Body of pancreas (tissue), 4 donors: ENCODE results near the gene CHRD.

Experiments
- CTCF ChIP-seq, 7 experiments: fragments of 450-650 bp in 4 of 7; fragments of 200-600 bp in 3 of 7; sonication (generic) in 3 of 7; IDR thresholded peaks; one replicate each; pipeline ENCODE4 v1.5.1; 2016 to 2019; ENCODE audit warnings: antibody characterized with exemption in 7 of 7
- POLR2A ChIP-seq, 3 donors: fragments of 450-650 bp; IDR thresholded peaks; one replicate each; pipeline ENCODE4 v1.6.1; 2016; ENCODE audit warnings: antibody characterized with exemption in 3 of 3, mild to moderate bottlenecking in 2 of 3

DNA sequence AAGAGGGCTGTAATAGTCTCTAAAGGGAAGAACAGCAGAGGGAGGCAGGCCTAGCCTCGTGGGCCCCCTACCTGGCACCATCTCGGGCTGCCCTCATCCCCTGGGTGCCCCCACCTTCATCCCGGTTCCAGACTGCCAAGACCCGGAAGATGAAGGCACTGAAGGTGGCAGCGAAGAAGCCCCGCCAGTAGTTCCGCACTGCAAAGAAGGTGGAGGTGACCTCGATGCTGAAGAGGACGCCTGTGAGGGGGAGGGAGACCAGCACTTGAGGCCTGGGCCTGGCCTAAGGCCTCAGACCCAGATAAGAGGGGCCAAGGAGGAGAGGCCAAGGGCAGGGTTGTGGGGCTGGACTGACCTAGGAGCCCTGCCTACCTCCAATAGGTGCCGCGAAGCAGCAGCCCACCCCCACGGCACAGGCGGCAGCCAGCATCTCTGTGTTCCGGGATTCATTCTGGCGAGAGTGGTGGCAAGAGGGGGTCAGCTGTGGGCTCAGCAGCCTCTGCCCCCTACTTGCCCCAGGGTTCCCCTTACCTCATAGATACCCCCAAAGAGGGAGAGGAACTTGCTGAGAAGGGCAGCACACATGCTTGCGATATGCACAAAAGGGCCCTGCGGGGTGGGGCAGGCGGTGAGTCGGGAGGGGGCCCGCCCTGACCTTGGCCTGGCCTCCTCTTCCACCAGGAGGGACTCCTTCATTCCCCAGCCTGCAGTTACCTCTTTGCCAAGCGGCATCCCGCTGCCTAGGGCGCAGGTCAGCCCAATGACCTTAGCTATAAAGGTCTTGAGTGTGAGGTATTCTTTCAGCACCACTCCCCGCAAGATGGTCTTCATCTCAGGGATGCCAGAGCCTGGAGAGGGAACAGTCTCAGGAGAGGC is 22.4 kb upstream of the CHRD start:
- TF ChIP-seq CTCF (IDR thresholded peaks at IDR 0.05): no peak
- no peak for TF ChIP-seq POLR2A (IDR thresholded peaks at IDR 0.05)
